ENCODE measurements around the gene CCDC92B.
A peak's percentile ranks its signal among the peaks of the same experiment; 100 is the strongest.
"Not testable (repeated sequence)": the region's sequence is repeated elsewhere in the genome, so short reads cannot be mapped to it uniquely, and the experiment has no call there.

Gene CCDC92B

GRCh38 chr17:2749058-2749783 lies at the start of gene CCDC92B:
CCDC92B (minus strand) TSS chr17:2749652; CDS start chr17:2735145, 14,507 bp downstream.
- DNase-seq (ENCODE audit: low spot score), result no peak

GRCh38 chr17:2798678-2799077 lies 49.2 kb upstream of the CCDC92B start:
- no peak for DNase-seq (ENCODE audit: low spot score)

GRCh38 chr17:2798188-2798587 lies 48.7 kb upstream of the CCDC92B start:
- DNase-seq (ENCODE audit: low spot score), result no peak

- DNase-seq (ENCODE audit: low spot score), result no peak
Measured at GRCh38 chr17:2797637-2798036, 48.2 kb upstream of the CCDC92B start.

- DNase-seq (ENCODE audit: low spot score), result no peak
Measured at GRCh38 chr17:2797226-2797625, 47.8 kb upstream of the CCDC92B start.

- DNase-seq (ENCODE audit: low spot score), result peak; percentile 70
Measured at GRCh38 chr17:2796164-2797125, 47.0 kb upstream of the CCDC92B start, which contains the start of gene RAP1GAP2. RAP1GAP2 (plus strand) TSS chr17:2796438; CDS start chr17:2796528, 90 bp downstream.

- no peak for DNase-seq (ENCODE audit: low spot score)
Measured at GRCh38 chr17:2795441-2796163, 46.1 kb upstream of the CCDC92B start.

GRCh38 chr17:2794111-2794803 lies 44.8 kb upstream of the CCDC92B start:
- no peak for DNase-seq (ENCODE audit: low spot score)

- DNase-seq (ENCODE audit: low spot score), result no peak
Measured at GRCh38 chr17:2792366-2793169, 43.1 kb upstream of the CCDC92B start.

- DNase-seq (ENCODE audit: low spot score), result no peak
Measured at GRCh38 chr17:2789700-2790099, 40.2 kb upstream of the CCDC92B start.

- DNase-seq (ENCODE audit: low spot score), result peak; percentile 86
Measured at GRCh38 chr17:2786176-2786881, 36.9 kb upstream of the CCDC92B start.

- DNase-seq (ENCODE audit: low spot score), result not testable (repeated sequence)
Measured at GRCh38 chr17:2785376-2785775, 35.9 kb upstream of the CCDC92B start.

- DNase-seq (ENCODE audit: low spot score), result no peak
Measured at GRCh38 chr17:2784864-2785263, 35.4 kb upstream of the CCDC92B start.

- DNase-seq (ENCODE audit: low spot score), result no peak
Measured at GRCh38 chr17:2783310-2784030, 34.0 kb upstream of the CCDC92B start.

- no peak for DNase-seq (ENCODE audit: low spot score)
Measured at GRCh38 chr17:2782055-2782454, 32.6 kb upstream of the CCDC92B start.

GRCh38 chr17:2781598-2781997 lies 32.1 kb upstream of the CCDC92B start:
- not testable (repeated sequence) for DNase-seq (ENCODE audit: low spot score)

GRCh38 chr17:2780931-2781454 lies 31.5 kb upstream of the CCDC92B start:
- no peak for DNase-seq (ENCODE audit: low spot score)

GRCh38 chr17:2780256-2780655 lies 30.8 kb upstream of the CCDC92B start:
- DNase-seq (ENCODE audit: low spot score), result no peak

GRCh38 chr17:2779545-2779944 lies 30.1 kb upstream of the CCDC92B start:
- no peak for DNase-seq (ENCODE audit: low spot score)
